Mucosa of rectum (tissue), 2 donors: ENCODE measurements around the gene IMPG2.

Experiments
- H3K27ac ChIP-seq, 2 donors: one replicate each; pipeline ENCODE4 v1.7.0; 2013; ENCODE audit warnings: inconsistent platforms in 2 of 2, low read depth in 2 of 2, low read length in 2 of 2
- H3K27me3 ChIP-seq, 2 donors: one replicate each; pipeline ENCODE4 v1.7.0; 2013; ENCODE audit warnings: low read length in 2 of 2; ENCODE audit not compliant: control insufficient read depth in 2 of 2, insufficient read depth in 2 of 2
- H3K36me3 ChIP-seq, 2 donors: one replicate each; pipeline ENCODE4 v1.7.0; 2013; ENCODE audit warnings: low read length in 2 of 2; ENCODE audit not compliant: control insufficient read depth in 2 of 2, insufficient read depth in 2 of 2
- H3K4me1 ChIP-seq, 2 donors: one replicate each; pipeline ENCODE4 v1.7.0; 2013; ENCODE audit warnings: low read length in 2 of 2, mild to moderate bottlenecking in 1 of 2; ENCODE audit not compliant: control insufficient read depth in 2 of 2, insufficient read depth in 2 of 2
- H3K4me3 ChIP-seq, 2 donors: one replicate each; pipeline ENCODE4 v1.7.0; 2013; ENCODE audit warnings: low read length in 2 of 2
- H3K9ac ChIP-seq, 2 donors: one replicate each; pipeline ENCODE4 v1.7.0; 2013; ENCODE audit warnings: low read length in 2 of 2, low read depth in 1 of 2, mild to moderate bottlenecking in 1 of 2
- H3K9me3 ChIP-seq, 2 donors: one replicate each; pipeline ENCODE4 v1.7.0; 2013; ENCODE audit warnings: low read length in 2 of 2; ENCODE audit not compliant: control insufficient read depth in 2 of 2
- donor health status: healthy.
- donor health status: Normal muscosa, but diverticular disease.

IMPG2 gene

DNA sequence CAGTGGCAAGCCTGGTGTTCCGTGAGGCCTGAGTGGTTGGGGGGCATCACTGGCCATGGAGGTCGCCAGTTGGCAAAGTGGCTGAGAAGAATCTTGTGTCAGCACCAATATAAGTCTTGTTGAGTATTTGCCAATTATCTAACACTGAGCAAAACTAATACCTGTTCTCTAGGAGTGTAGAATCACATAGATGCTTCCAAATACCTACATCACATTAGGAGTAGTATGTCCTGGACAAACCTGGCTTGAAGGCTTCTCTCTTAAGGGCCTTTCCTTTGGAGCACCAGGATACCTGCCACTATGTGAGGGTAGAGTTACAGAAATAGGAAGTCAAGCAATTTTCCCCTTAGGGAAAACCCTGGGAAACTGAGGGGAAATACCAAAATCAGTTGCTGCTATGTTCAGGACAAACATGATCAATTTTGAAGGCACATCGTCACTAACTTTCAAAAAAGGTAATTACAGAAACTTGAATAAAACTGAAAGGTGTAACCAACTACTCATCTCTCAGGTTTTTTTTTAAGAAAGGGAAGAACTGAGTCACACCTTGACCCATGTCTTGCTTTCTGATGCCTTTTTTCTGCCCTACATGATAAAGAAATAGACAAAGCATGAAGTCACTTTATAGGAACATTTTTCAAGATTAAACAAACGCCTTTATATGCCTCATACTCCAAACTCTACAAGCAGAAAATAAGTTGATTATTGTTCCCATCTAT, 100.4 kb downstream of the IMPG2 start:
- Histone ChIP-seq H3K36me3 (no peaks in the 10 kb centered on the region), H3K27ac (no peak overlapping the region), H3K27me3 (no peaks in the 10 kb centered on the region), H3K4me3 (no peak overlapping the region), H3K9me3 (no peaks in the 10 kb centered on the region), H3K4me1 (no peaks in the 10 kb centered on the region), H3K9ac (no peak overlapping the region)

DNA sequence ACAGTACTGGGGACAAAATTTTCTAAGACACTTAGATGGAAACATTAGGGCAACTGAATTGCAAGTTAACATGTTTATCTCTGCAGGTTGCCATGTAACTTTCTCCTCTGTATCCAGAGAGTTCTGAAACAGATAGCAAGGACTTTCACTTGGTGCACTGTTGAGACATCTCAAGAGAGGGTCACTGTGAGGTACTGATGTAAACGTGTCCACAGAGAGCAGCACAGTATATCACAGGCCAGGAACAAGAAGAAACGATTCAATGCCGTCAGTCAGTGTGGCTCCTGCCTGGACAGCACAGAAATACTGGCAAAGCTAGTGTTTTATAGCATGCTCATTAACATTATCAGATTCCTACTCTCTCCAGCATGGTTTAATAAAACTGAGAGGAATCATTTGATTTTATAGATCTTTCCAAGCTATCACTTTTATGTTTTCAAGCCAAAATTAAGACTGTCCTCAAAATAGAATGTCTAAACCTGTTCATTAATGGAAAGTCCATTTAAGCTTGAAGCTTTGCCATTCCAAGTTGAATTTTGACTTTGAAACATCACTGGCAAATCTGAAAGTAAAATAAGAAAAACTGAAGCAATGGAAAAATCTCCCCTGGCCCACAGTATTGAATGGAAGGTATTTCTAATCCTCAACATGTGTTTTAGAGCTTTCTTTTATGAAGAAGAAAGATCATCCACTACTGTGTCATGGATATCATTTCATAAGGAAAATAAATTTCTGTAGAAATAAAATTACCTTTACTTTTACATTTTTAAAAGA, 102.7 kb downstream of the IMPG2 start:
- no peaks in the 10 kb centered on the region for H3K4me1 ChIP-seq
- H3K36me3 ChIP-seq: no peaks in the 10 kb centered on the region
- H3K27ac ChIP-seq: no peak overlapping the region
- H3K9me3 ChIP-seq: no peaks in the 10 kb centered on the region
- no peaks in the 10 kb centered on the region for H3K27me3 ChIP-seq
- no peak overlapping the region for H3K4me3 ChIP-seq
- no peak overlapping the region for H3K9ac ChIP-seq

DNA sequence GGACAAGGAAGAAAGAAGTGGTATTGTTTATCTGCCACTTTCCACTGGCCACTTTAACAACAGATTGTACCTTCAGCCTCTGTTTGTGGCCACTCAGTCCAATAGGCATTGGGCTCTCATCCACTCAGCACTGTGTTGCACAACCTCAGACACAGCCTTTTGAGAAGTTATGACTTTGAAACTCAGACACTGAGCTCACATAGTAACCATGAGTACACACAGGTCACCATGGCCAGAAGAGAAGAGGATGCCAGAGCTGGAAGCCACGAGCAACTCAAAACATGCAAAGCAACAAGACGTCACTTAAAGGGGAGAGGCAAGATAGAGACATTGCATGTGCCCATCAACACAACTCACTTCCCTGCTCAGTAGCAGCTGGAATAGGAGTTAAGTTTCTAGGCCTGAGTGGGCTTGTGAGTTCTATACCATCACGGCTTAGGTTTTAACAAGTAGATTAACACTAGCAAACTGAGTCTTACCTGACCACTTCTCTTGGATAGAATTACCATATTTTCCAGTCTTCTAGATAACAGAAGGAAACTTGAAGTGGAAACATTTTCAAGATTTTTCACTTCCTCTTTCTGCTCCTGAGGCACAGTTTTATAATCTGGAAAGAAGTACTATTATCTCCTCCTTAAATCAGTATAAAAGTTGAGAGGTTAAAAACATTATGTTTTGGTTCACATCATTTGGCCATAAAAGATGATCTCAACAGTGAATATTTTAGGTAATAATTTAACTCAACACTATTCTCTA, 103.5 kb downstream of the IMPG2 start:
- Histone ChIP-seq H3K27me3 (no peaks in the 10 kb centered on the region), H3K27ac (no peak overlapping the region), H3K36me3 (no peaks in the 10 kb centered on the region), H3K9ac (no peak overlapping the region), H3K4me3 (no peak overlapping the region), H3K4me1 (no peaks in the 10 kb centered on the region), H3K9me3 (no peaks in the 10 kb centered on the region)

DNA sequence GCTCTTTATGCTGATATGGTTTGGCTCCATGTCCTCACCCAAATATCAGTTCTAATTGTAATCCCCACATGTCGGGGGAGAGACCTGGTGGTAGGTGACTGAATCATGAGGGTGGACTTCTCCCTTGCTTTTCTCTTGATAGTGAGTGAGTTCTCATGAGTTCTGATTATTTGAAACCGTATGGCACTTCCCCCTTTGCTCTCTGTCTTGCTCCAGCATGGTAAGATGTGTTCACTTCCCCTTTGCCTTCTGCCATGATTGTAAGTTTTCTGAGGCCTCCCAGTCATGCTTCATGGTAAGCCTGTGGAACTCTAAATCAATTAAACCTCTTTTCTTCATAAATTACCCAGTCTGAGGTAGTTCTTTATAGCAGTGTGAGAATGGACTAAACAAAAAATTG, 107.6 kb downstream of the IMPG2 start:
- H3K9me3 ChIP-seq: no peaks in the 10 kb centered on the region
- no peaks in the 10 kb centered on the region for H3K27me3 ChIP-seq

DNA sequence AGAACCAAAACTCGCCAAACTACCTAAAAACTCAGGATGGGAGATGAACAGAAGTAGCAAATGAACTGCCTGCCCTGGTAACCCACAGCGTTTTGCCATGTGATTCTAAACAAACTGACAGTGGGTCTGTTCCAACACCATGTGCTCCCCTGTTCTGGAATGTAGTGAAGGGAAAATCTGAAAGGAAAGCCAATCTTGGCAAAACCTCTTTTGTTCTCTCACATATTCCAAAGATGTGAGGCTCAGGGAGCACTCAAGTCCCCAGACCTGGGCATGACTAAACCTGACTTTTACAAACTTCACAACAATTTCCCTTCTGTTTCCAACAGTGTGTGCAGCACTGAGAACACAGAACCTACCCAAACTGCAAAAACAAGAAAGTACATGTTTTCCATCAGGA, 116.1 kb downstream of the IMPG2 start:
- no peaks in the 10 kb centered on the region for H3K27me3 ChIP-seq
- H3K9me3 ChIP-seq: no peaks in the 10 kb centered on the region
- no peaks in the 10 kb centered on the region for H3K4me1 ChIP-seq
- no peak overlapping the region for H3K4me3 ChIP-seq
- no peak overlapping the region for H3K27ac ChIP-seq
- H3K9ac ChIP-seq: no peak overlapping the region
- H3K36me3 ChIP-seq: no peaks in the 10 kb centered on the region

More for the DNA sequence above, 107.6 kb downstream of the IMPG2 start:
- no peak overlapping the region for H3K4me3 ChIP-seq
- H3K36me3 ChIP-seq: no peaks in the 10 kb centered on the region
- no peaks in the 10 kb centered on the region for H3K4me1 ChIP-seq
- no peak overlapping the region for H3K27ac ChIP-seq
- no peak overlapping the region for H3K9ac ChIP-seq

DNA sequence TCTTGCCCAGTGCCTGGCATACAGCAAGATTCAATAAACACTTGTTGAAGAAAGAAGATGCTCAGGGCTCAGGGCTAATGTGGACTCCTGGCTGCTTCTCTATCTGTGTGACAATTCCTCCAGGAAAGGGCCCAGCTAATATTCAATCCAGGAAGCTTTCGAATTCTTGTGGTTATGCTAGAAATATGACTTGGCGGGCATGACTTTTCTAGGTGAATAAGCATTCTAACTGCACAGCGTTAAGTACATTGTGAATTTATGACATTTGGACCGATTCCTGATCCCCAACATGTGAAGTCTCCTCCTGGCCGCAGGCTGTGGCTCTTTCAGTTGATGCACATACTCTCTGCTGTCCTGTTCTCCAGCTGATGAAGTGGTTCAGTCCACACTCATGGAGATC, 117.0 kb downstream of the IMPG2 start:
- no peaks in the 10 kb centered on the region for H3K9me3 ChIP-seq
- no peak overlapping the region for H3K4me3 ChIP-seq
- no peak overlapping the region for H3K27ac ChIP-seq
- H3K27me3 ChIP-seq: no peaks in the 10 kb centered on the region
- no peaks in the 10 kb centered on the region for H3K36me3 ChIP-seq
- H3K4me1 ChIP-seq: no peaks in the 10 kb centered on the region
- no peak overlapping the region for H3K9ac ChIP-seq

DNA sequence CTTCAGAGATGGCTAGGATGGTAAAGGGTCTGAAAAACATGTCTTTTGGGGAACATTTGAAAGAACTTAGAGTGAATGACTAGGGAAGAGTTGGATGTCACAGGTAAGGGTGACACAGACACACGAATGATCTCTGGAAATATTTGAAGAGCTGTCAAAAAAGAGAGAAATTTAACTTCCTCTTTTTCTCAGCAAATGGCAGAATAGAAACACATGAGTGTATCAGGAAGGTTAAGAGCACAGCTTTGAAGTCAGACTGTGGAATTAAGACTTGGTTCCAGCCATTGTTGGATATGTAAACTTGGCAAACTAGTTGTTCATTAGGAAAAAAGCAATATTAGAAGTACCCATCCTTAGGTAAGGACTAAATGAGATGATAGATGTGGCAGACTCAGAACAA, 117.7 kb downstream of the IMPG2 start:
- no peaks in the 10 kb centered on the region for H3K9me3 ChIP-seq
- H3K9ac ChIP-seq: no peak overlapping the region
- no peaks in the 10 kb centered on the region for H3K27me3 ChIP-seq
- H3K36me3 ChIP-seq: no peaks in the 10 kb centered on the region
- H3K27ac ChIP-seq: no peak overlapping the region
- H3K4me1 ChIP-seq: no peaks in the 10 kb centered on the region
- H3K4me3 ChIP-seq: no peak overlapping the region

DNA sequence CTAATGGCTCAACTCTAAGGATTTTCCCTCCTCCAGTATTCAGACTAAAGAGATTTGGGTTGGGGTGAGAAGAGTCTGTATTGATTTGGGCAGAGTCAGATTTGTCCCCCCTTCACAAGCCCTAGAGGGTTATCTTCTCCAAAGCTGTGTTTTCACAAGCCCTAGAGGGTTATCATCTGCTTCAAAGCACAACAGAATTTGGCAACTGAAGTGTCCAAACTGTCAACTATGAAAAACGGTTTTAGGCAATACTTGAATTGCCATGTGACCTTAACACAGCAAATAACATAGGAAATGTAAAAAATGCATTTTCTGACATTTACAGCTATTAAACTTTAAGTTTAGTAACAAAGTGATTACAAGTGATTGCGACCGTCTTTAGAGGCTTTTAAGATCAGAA, 119.9 kb downstream of the IMPG2 start:
- no peak overlapping the region for H3K27ac ChIP-seq
- H3K9ac ChIP-seq: no peak overlapping the region
- no peaks in the 10 kb centered on the region for H3K27me3 ChIP-seq
- H3K9me3 ChIP-seq: no peaks in the 10 kb centered on the region
- H3K4me3 ChIP-seq: no peak overlapping the region
- no peaks in the 10 kb centered on the region for H3K36me3 ChIP-seq
- H3K4me1 ChIP-seq: peaks cover 0 to 2% of the 10 kb centered on the region in 2 donors

DNA sequence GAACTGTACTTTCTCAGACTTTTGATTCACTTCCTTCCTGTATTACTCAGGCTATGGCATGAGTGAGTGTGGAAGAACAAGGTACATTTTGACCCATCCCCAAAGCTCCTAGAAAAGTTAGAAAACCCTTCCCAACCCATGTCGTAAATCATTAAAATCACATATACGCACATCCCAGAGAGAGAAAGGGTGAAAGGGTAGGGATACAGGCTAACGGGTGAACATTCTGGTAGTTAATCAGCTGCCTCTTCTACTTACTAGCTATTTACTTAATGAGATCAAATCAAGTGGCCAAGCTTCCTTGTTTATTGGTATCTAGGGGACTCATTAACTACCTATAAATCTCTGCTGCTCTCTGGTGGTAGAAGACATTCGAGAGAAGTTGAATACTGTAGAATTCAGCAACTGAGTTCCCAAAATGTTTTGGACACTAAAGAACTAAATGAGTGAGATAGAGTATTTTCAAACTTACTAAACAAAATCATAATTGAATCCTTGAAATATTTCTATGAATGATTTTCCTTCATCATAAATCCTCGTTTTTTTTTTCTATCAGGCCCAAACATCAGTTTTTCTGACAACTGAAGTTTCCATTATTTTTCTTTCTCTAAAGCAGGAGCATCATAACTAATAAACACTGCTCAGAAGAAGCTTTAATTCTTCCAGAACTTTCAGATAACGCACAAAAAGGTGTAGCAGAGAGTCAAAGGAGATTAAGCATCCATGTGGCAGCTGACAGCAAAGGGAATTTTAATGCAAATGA, 124.2 kb downstream of the IMPG2 start:
- no peak overlapping the region for H3K27ac ChIP-seq
- H3K9ac ChIP-seq: no peak overlapping the region
- no peaks in the 10 kb centered on the region for H3K27me3 ChIP-seq
- no peaks in the 10 kb centered on the region for H3K36me3 ChIP-seq
- peaks cover 0 to 2% of the 10 kb centered on the region in 2 donors for H3K4me1 ChIP-seq
- H3K9me3 ChIP-seq: no peaks in the 10 kb centered on the region
- no peak overlapping the region for H3K4me3 ChIP-seq
